ENCODE data around the gene NFYB. TPM values are rescaled to one million over a fixed set of nuclear protein-coding genes. Genes with fewer than 3 reads are reported as not detected.
A peak's percentile ranks its signal among the peaks of the same experiment; 100 is the strongest.
"Not testable (repeated sequence)": the region's sequence is repeated elsewhere in the genome, so short reads cannot be mapped to it uniquely, and the experiment has no call there.

The NFYB gene
- total and polyA plus RNA-seq, 9 of the 15 experiments (the other 6 are each of a cell fraction or from before 2014, with no cell fraction given): 14.5 to 51.5 (median 32.3) TPM

- H3K79me2 ChIP-seq (ENCODE audit: control insufficient read depth, insufficient read depth, low read length); H3K9ac ChIP-seq (ENCODE audit: insufficient read depth in 1 of 2, low read depth in 2 of 2, low read length in 2 of 2); H3K27ac ChIP-seq (ENCODE audit: extremely low read depth, low read depth, low read length); H3K9me3 ChIP-seq (replicated peaks; ENCODE audit: control insufficient read depth, insufficient read depth, low read depth, low read length); H3K4me3 ChIP-seq; H3K27me3 ChIP-seq (ENCODE audit: control insufficient read depth in 2 of 2, insufficient read depth in 2 of 2, low read length in 2 of 2); ATAC-seq; DNase-seq (ENCODE audit: extremely low read depth in 1 of 4, low spot score in 3 of 4); H3K4me2 ChIP-seq (ENCODE audit: insufficient read depth, low read length); H4K20me1 ChIP-seq (replicated peaks; ENCODE audit: control insufficient read depth, insufficient read depth, low read length); CTCF ChIA-PET (ENCODE audit: low intra/inter-chr PET ratio); H3K9me1 ChIP-seq (ENCODE audit: control insufficient read depth, insufficient read depth, low read length); FAIRE-seq; H2AFZ ChIP-seq (ENCODE audit: low read depth, low read length); BruUV-seq (replicated peaks); in situ Hi-C loops (cut with MboI); H3K36me3 ChIP-seq (ENCODE audit: control insufficient read depth, insufficient read depth, low read length): not testable (repeated sequence)
- WGBS (ENCODE audit: insufficient coverage, low coverage, missing lambda C conversion rate): 67% methylated on average over 5 of the region's 5 CpGs
- POLR2A ChIA-PET: interaction anchor here (0.7 kb wide), 1 partner anchor 36 kb away, joined by 3 read pairs; the partner anchor contains the start of gene NFYB
- peaks cover 12 to 26% of the 10 kb centered on the region in 2 experiments; a peak in 4 of 5 replicates for H3K4me1 ChIP-seq (replicated peaks in 1 of 2; ENCODE audit: control insufficient read depth in 2 of 2, insufficient read depth in 2 of 2, low read length in 2 of 2)
- intact Hi-C loops (cut with micrococcal nuclease): loop anchor here (2.0 kb wide), 1 partner anchor 35 kb away; the partner anchor contains the start of gene NFYB
Observed at GRCh38 chr12:104173804-104174203, 35.8 kb upstream of the NFYB start.

- Histone ChIP-seq H3K27me3 (ENCODE audit: control insufficient read depth in 2 of 2, insufficient read depth in 2 of 2, low read length in 2 of 2) (no peaks in the 10 kb centered on the region), H3K27ac (ENCODE audit: extremely low read depth, low read depth, low read length) (no peak overlapping the region), H2AFZ (ENCODE audit: low read depth, low read length) (peak overlapping the region; percentile 100), H3K9ac (ENCODE audit: insufficient read depth in 1 of 2, low read depth in 2 of 2, low read length in 2 of 2) (no peak overlapping the region), H3K79me2 (ENCODE audit: control insufficient read depth, insufficient read depth, low read length) (no peaks in the 10 kb centered on the region), H3K36me3 (ENCODE audit: control insufficient read depth, insufficient read depth, low read length) (no peaks in the 10 kb centered on the region), H3K4me2 (ENCODE audit: insufficient read depth, low read length) (peak overlapping the region; percentile 48), H3K4me1 (replicated peaks in 1 of 2; ENCODE audit: control insufficient read depth in 2 of 2, insufficient read depth in 2 of 2, low read length in 2 of 2) (peaks cover 5 to 18% of the 10 kb centered on the region in 2 experiments; a peak in 4 of 5 replicates), H3K9me3 (replicated peaks; ENCODE audit: control insufficient read depth, insufficient read depth, low read depth, low read length) (no peaks in the 10 kb centered on the region), H4K20me1 (replicated peaks; ENCODE audit: control insufficient read depth, insufficient read depth, low read length) (no peaks in the 10 kb centered on the region), H3K9me1 (ENCODE audit: control insufficient read depth, insufficient read depth, low read length) (no peaks in the 10 kb centered on the region), H3K4me3 (no peak overlapping the region)
- POLR2A ChIA-PET: interaction anchor here (0.6 to 2.0 kb wide), 6 partner anchors 116 to 1031 kb away, joined by 3 to 10 read pairs (median 4); no protein-coding TSS in a partner anchor
- no peak for FAIRE-seq
- DNase-seq (ENCODE audit: extremely low read depth in 1 of 4, low spot score in 3 of 4): peak in 1 of 4 experiments; percentile 35
- no TSS peak for BruUV-seq (replicated peaks)
- in situ Hi-C loops (cut with MboI): no loop called here
- ATAC-seq: no peak
- TF ChIP-seq SP2 (IDR thresholded peaks at IDR 0.05; ENCODE audit: extremely low read depth, low read depth, low read length, poor library complexity, severe bottlenecking): no peak
- CTCF ChIA-PET (ENCODE audit: low intra/inter-chr PET ratio): no interaction called here
- intact Hi-C loops (cut with micrococcal nuclease): loop anchor here (2.0 kb wide), 1 partner anchor 34 kb away; the partner anchor contains the start of gene NFYB
- WGBS (ENCODE audit: insufficient coverage, low coverage, missing lambda C conversion rate): 42% methylated on average over 6 of the region's 6 CpGs
Observed at GRCh38 chr12:104172570-104172947, 34.5 kb upstream of the NFYB start.

All from K562 (cell line).